GM18511 (cell line): Measurements from ENCODE around the gene DAND5.

Source experiments
- ATAC-seq: cut with Tn5 transposase; IDR thresholded peaks from one replicate; pipeline ENCODE4 v1.9.1; 2021; ENCODE audit warnings: mild to moderate bottlenecking, moderate library complexity; ENCODE audit not compliant: unreplicated experiment

DAND5 gene

GRCh38 chr19:12969292-12969988 lies at the start of gene DAND5:
Gene DAND5 (plus strand): TSS chr19:12969576. CDS start chr19:12969661, 85 bp downstream.
- no peak for ATAC-seq

DNA sequence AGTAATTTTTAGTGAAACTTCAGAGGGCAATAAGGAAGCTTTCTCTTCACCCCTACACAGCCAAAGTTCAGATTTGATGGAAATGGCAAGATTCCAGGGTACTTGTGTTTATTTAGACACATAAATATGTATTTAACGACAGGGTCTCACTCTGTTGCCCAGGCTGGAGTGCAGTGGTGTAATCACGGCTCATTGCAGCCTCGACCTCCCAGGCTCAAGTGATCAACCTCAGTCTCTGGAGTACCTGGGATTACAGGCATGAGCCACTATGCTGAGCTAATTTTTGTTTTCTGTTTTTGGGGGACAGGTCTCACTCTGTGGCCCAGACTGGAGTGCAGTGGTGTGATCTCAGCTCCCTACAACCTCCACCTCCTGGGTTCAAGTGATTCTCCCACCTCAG lies 48.3 kb upstream of the DAND5 start:
- no peak for ATAC-seq

GRCh38 chr19:12922959-12923358 lies 46.4 kb upstream of the DAND5 start:
- no peak for ATAC-seq

GRCh38 chr19:12924621-12925310 lies 44.6 kb upstream of the DAND5 start:
- no peak for ATAC-seq

GRCh38 chr19:12930002-12930645 lies 39.3 kb upstream of the DAND5 start:
- ATAC-seq = no peak

DNA sequence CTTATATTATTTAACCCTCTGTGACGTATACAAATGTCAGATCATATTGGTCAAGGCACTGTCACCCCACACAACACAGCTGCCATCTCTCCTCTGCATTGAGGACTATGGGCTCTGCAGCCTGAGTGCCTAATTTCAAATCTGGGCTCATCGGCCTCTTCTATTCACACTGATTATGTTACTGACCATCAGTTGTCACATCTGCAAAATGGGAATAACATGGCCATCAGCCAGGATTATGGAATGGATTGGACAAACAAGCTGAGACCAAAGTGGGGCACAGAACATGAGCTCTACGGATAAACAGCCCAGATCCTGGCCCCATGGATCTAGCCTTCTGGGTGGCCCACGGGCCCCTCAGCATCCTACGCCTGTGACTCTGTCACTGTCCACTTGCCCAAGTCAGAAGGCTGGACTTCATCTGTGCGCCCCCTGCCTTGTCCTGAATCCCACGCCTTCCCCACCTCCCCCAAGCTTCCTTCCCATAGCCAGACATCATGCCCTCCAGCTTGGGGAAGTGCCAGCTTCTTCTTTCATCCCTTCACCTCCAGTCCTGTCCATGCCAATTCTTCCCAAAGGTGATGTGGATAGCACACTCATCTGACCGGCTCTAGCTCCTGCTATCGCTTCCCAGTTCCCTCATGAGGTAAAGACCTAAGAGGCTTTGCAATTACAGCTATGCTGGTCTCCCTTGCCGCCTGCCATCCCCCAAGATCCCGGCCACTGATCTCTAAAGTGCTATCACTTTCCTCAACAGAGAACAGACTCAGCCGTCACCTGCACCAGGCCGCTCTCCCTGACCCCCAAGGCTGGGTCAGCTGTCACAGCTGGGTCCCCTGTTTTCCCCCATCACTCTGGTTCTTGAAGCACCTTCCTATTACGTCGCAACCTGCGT lies 36.7 kb upstream of the DAND5 start:
- ATAC-seq = no peak

- peak; percentile 60 for ATAC-seq
These were observed 35.9 kb upstream of the DAND5 start, which contains the start of gene FARSA for GRCh38 chr19:12933287-12934072. Gene FARSA (minus strand): TSS chr19:12933711. CDS start chr19:12933696, 15 bp downstream.

DNA sequence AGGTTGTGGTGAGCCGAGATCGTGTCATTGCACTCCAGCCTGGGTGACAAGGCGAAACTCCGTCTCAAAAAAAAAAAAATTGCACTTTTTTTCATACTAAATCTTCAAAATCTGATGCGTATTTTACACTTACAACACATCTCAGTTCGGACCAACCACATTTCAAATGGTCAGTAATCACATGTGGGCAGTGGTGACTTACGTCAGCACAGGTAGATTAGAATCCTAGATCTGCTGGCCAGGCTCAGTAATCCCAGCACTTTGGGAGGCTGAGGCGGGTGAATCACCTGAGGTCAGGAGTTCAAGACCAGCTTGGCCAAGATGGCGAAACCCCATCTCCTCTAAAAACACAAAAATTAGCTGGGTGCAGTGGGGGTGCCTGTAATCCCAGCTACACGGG lies 34.3 kb upstream of the DAND5 start:
- ATAC-seq = no peak

- ATAC-seq = no peak
These were observed 32.8 kb upstream of the DAND5 start for GRCh38 chr19:12936582-12936981.

- no peak for ATAC-seq
These were observed 32.1 kb upstream of the DAND5 start for GRCh38 chr19:12937093-12937926.

DNA sequence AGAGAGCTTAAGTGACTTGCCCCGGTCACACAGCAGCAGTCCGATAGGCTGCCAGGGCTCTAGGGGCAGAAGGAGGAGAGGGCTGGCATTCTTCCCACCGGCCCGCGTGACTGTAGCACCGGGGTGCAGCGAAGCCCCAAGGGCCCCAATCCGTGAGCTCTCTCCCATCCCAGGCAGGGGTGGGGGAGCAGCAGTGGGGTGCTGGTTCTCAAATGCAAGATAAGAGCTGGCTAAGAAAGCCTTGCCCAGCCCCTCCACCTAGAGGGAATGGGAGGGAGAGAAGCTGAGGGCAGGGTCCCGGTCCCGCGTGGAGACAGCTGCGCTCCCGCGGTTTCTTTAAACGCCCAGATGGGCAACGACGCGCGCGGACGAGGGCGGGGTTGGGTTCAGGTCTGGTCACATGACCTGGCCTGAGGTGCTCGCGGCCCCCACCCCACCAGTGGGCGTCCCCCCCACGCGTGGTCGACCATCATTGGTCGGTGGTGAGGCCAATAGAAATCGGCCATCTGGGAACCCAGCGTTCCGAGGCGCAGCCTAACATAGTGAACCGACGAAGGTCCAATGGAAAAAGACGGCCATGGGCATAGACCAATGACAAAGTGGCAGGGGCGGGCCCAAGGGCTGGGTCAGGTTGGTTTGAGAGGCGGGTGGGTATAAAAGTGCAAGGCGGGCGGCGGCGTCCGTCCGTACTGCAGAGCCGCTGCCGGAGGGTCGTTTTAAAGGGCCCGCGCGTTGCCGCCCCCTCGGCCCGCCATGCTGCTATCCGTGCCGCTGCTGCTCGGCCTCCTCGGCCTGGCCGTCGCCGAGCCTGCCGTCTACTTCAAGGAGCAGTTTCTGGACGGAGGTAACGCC lies 31.2 kb upstream of the DAND5 start, which contains the start of gene CALR:
CALR (plus strand) TSS at position 683 of the 852 bp plus-strand sequence; CDS start at position 754, 71 bp downstream.
- peak; percentile 83 for ATAC-seq

DNA sequence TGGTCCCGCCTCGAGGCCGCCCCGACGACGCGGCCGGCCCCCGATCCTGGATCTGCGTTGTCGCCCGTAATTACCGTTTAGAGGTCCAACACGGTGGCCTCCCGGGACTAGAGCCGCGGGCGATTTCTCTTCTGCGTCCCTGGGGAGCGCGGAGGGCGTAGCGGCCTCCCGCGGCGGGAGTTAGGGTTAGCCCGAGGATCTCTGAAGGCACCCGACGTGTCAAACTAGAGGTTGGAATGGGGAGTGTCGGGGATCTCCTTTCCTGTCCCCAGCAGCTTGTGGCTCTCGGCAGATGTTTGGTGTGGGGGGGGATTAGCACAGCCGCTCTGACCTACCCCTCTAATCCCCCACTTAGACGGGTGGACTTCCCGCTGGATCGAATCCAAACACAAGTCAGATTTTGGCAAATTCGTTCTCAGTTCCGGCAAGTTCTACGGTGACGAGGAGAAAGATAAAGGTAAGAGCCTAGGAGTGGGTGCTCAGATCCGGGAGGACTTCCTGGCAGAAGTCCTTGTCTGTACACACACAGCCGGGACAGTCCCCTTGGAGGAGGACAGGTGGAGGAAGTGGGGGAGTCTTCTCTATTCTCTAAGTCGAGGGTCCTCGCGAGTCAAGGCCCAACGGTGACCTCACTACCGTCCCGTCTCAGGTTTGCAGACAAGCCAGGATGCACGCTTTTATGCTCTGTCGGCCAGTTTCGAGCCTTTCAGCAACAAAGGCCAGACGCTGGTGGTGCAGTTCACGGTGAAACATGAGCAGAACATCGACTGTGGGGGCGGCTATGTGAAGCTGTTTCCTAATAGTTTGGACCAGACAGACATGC lies 30.4 kb upstream of the DAND5 start:
- ATAC-seq = no peak

DNA sequence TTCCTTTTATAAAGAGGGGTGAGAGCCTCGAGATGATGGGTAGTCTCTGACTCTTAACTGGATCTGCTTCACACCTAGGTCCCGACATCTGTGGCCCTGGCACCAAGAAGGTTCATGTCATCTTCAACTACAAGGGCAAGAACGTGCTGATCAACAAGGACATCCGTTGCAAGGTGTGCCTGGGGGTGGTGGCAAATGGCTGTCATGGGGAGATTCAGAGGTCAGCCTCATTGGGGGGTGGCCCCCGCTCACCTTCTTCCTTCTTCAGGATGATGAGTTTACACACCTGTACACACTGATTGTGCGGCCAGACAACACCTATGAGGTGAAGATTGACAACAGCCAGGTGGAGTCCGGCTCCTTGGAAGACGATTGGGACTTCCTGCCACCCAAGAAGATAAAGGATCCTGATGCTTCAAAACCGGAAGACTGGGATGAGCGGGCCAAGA lies 29.4 kb upstream of the DAND5 start:
- no peak for ATAC-seq

DNA sequence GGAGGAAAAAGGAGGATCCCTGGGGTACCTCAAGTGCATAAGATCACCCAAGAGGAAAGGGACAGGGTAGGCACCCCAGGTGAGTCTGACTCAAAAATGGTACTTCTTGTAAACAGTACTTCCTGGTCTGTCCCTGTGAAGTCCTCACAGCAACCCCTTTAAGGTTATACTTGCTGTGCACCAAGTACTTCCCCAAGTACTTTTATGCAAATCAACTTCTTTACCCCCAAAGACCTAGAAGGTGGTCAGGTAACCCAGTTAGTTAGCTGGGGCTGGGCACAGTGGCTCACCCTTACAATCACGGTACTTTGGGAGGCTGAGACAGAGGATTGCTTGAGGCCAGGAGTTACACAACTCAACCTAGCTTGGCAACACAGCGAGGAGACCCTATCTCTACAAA lies 28.5 kb upstream of the DAND5 start:
- no peak for ATAC-seq

GRCh38 chr19:12943437-12944044 lies 25.8 kb upstream of the DAND5 start:
- no peak for ATAC-seq

DNA sequence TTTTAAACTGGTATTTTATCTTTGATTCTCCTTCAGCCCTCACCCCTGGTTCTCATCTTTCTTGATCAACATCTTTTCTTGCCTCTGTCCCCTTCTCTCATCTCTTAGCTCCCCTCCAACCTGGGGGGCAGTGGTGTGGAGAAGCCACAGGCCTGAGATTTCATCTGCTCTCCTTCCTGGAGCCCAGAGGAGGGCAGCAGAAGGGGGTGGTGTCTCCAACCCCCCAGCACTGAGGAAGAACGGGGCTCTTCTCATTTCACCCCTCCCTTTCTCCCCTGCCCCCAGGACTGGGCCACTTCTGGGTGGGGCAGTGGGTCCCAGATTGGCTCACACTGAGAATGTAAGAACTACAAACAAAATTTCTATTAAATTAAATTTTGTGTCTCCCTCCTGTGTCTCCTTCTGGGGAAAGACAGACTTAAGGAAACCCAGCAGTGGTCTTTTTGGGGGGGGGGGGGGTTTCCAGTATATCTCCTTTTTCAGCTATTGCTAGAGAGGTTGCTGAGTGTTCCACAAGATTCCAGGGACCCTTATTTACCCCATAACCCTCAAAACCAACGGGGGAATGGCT lies 25.2 kb upstream of the DAND5 start:
- ATAC-seq = no peak
